Epithelial cell of prostate (primary cell): Measurements from ENCODE around the gene TSC2.
"Not testable (repeated sequence)": the region's sequence is repeated elsewhere in the genome, so short reads cannot be mapped to it uniquely, and the experiment has no call there.

Experiments
- DNase-seq: peaks from one replicate; pipeline ENCODE4 v3.0.0-alpha.2; 2011; ENCODE audit warnings: low read depth, low spot score
- H3K27ac ChIP-seq: fragments of 450-650 bp; 2 replicates; pipeline ENCODE4 v1.5.1; 2017; ENCODE audit warnings: mild to moderate bottlenecking

TSC2 gene

GRCh38 chr16:2112539-2113106 lies 64.8 kb downstream of the TSC2 start:
- H3K27ac ChIP-seq, DNase-seq: not testable (repeated sequence)

- not testable (repeated sequence) for DNase-seq, H3K27ac ChIP-seq
These were observed 66.4 kb downstream of the TSC2 start for GRCh38 chr16:2114225-2114624.

GRCh38 chr16:2114885-2115590 lies 67.3 kb downstream of the TSC2 start:
- not testable (repeated sequence) for DNase-seq, H3K27ac ChIP-seq

- DNase-seq: no peak
These were observed 67.8 kb downstream of the TSC2 start for GRCh38 chr16:2115591-2115973.

GRCh38 chr16:2116428-2116827 lies 68.6 kb downstream of the TSC2 start:
- not testable (repeated sequence) for H3K27ac ChIP-seq, DNase-seq

More at GRCh38 chr16:2115591-2115973, 67.8 kb downstream of the TSC2 start:
- no peak overlapping the region for H3K27ac ChIP-seq

GRCh38 chr16:2117341-2117740 lies 69.6 kb downstream of the TSC2 start:
- H3K27ac ChIP-seq, DNase-seq: not testable (repeated sequence)

- not testable (repeated sequence) for H3K27ac ChIP-seq, DNase-seq
These were observed 70.4 kb downstream of the TSC2 start for GRCh38 chr16:2117960-2118722.

GRCh38 chr16:2121325-2121724 lies 73.5 kb downstream of the TSC2 start:
- not testable (repeated sequence) for DNase-seq

GRCh38 chr16:2121853-2122252 lies 74.1 kb downstream of the TSC2 start:
- H3K27ac ChIP-seq: peak overlapping the region; percentile 27
- DNase-seq: no peak

More at GRCh38 chr16:2121325-2121724, 73.5 kb downstream of the TSC2 start:
- peak overlapping the region; percentile 27 for H3K27ac ChIP-seq

GRCh38 chr16:2122429-2122828 lies 74.6 kb downstream of the TSC2 start:
- H3K27ac ChIP-seq: no peak overlapping the region
- no peak for DNase-seq

- not testable (repeated sequence) for H3K27ac ChIP-seq
These were observed 75.3 kb downstream of the TSC2 start for GRCh38 chr16:2122934-2123683.

GRCh38 chr16:2123706-2124376 lies 76.1 kb downstream of the TSC2 start:
- not testable (repeated sequence) for DNase-seq
- peak overlapping the region; percentile 48 for H3K27ac ChIP-seq

More at GRCh38 chr16:2122934-2123683, 75.3 kb downstream of the TSC2 start:
- not testable (repeated sequence) for DNase-seq

- H3K27ac ChIP-seq: peak overlapping the region; percentile 48
- DNase-seq: not testable (repeated sequence)
These were observed 76.5 kb downstream of the TSC2 start for GRCh38 chr16:2124377-2124693.

- peak overlapping the region; percentile 48 for H3K27ac ChIP-seq
- DNase-seq: not testable (repeated sequence)
These were observed 77.1 kb downstream of the TSC2 start for GRCh38 chr16:2124694-2125444.

- not testable (repeated sequence) for DNase-seq
- peak overlapping the region; percentile 48 for H3K27ac ChIP-seq
These were observed 77.8 kb downstream of the TSC2 start for GRCh38 chr16:2125609-2126008.

GRCh38 chr16:2126161-2126743 lies 78.5 kb downstream of the TSC2 start:
- H3K27ac ChIP-seq: peak overlapping the region; percentile 27
- DNase-seq: not testable (repeated sequence)

- not testable (repeated sequence) for DNase-seq
- peak overlapping the region; percentile 27 for H3K27ac ChIP-seq
These were observed 79.3 kb downstream of the TSC2 start for GRCh38 chr16:2126928-2127556.

- DNase-seq: not testable (repeated sequence)
These were observed 80.0 kb downstream of the TSC2 start for GRCh38 chr16:2127630-2128280.

More at GRCh38 chr16:2127630-2128280, 80.0 kb downstream of the TSC2 start:
- H3K27ac ChIP-seq: peak overlapping the region; percentile 17
